Neural crest cell (in vitro differentiated cells): ENCODE measurements around the gene DMBX1. TPM values are rescaled to one million over a fixed set of nuclear protein-coding genes. Genes with fewer than 3 reads are reported as not detected.

ENCODE experiments used
- DNase-seq: peaks from one replicate; pipeline ENCODE4 v3.0.0; 2021; ENCODE audit warnings: low read depth, mixed read lengths, low spot score
- H3K27ac Mint-ChIP-seq: one replicate; pipeline ENCODE4 v1.8.0; 2021; ENCODE audit warnings: mild to moderate bottlenecking, mixed read lengths; ENCODE audit not compliant: unreplicated experiment
- H3K27me3 Mint-ChIP-seq: 2 replicates; pipeline ENCODE4 v1.8.0; 2021; ENCODE audit warnings: low read depth, mild to moderate bottlenecking, mixed read lengths
- H3K36me3 Mint-ChIP-seq: 2 replicates; pipeline ENCODE4 v1.8.0; 2021; ENCODE audit warnings: low read depth, mild to moderate bottlenecking, mixed read lengths
- H3K4me1 Mint-ChIP-seq: 2 replicates; pipeline ENCODE4 v1.8.0; 2021; ENCODE audit warnings: mixed read lengths
- H3K4me3 Mint-ChIP-seq: one replicate; pipeline ENCODE4 v1.8.0; 2021; ENCODE audit warnings: mild to moderate bottlenecking, mixed read lengths
- H3K9me3 Mint-ChIP-seq: 2 replicates; pipeline ENCODE4 v1.8.0; 2021; ENCODE audit warnings: mixed read lengths
- CTCF ChIP-seq: fragments of 200-600 bp; sonication (generic); conservative IDR thresholded peaks from 2 replicates; pipeline ENCODE4 v1.5.0; 2021; ENCODE audit warnings: antibody characterized with exemption, mild to moderate bottlenecking
- total RNA-seq: library from RNA; stranded (reverse); gene quantifications from 2 replicates; pipeline ENCODE4 v1.2.1, GENCODE V29; 2021

DMBX1 gene
- total RNA-seq, 1 donor from 2014 or later, result not detected

GRCh38 chr1:46515576-46515975 is 25.9 kb downstream of the DMBX1 start:
- no peak for TF ChIP-seq CTCF
- Mint-ChIP-seq H3K4me1 (peaks cover 9% of the 10 kb centered on the region), H3K27ac (no peak overlapping the region), H3K36me3 (no peaks in the 10 kb centered on the region), H3K27me3 (peaks cover 56% of the 10 kb centered on the region), H3K4me3 (no peak overlapping the region), H3K9me3 (no peaks in the 10 kb centered on the region)
- no peak for DNase-seq

GRCh38 chr1:46516200-46516950 is 26.7 kb downstream of the DMBX1 start:
- H3K36me3 Mint-ChIP-seq, result no peaks in the 10 kb centered on the region
- H3K4me3 Mint-ChIP-seq, result no peak overlapping the region
- H3K27ac Mint-ChIP-seq, result no peak overlapping the region
- H3K9me3 Mint-ChIP-seq, result no peaks in the 10 kb centered on the region
- DNase-seq, result no peak
- peaks cover 55% of the 10 kb centered on the region for H3K27me3 Mint-ChIP-seq
- TF ChIP-seq CTCF, result no peak
- H3K4me1 Mint-ChIP-seq, result peaks cover 12% of the 10 kb centered on the region

- Mint-ChIP-seq H3K4me1 (peaks cover 12% of the 10 kb centered on the region), H3K27me3 (peaks cover 57% of the 10 kb centered on the region), H3K9me3 (no peaks in the 10 kb centered on the region), H3K4me3 (no peak overlapping the region), H3K27ac (no peak overlapping the region), H3K36me3 (no peaks in the 10 kb centered on the region)
- no peak for DNase-seq
- no peak for TF ChIP-seq CTCF
These were observed 27.5 kb downstream of the DMBX1 start for GRCh38 chr1:46517010-46517600.

- H3K27me3 Mint-ChIP-seq, result peaks cover 57% of the 10 kb centered on the region
- DNase-seq, result no peak
- no peak overlapping the region for H3K4me3 Mint-ChIP-seq
- peaks cover 12% of the 10 kb centered on the region for H3K4me1 Mint-ChIP-seq
- no peak for TF ChIP-seq CTCF
- no peaks in the 10 kb centered on the region for H3K36me3 Mint-ChIP-seq
- H3K9me3 Mint-ChIP-seq, result no peaks in the 10 kb centered on the region
- no peak overlapping the region for H3K27ac Mint-ChIP-seq
These were observed 28.4 kb downstream of the DMBX1 start for GRCh38 chr1:46517932-46518498.

- H3K4me1 Mint-ChIP-seq, result peaks cover 12% of the 10 kb centered on the region
- TF ChIP-seq CTCF, result no peak
- no peaks in the 10 kb centered on the region for H3K36me3 Mint-ChIP-seq
- no peak overlapping the region for H3K27ac Mint-ChIP-seq
- no peak overlapping the region for H3K4me3 Mint-ChIP-seq
- H3K9me3 Mint-ChIP-seq, result no peaks in the 10 kb centered on the region
- no peak for DNase-seq
- peaks cover 59% of the 10 kb centered on the region for H3K27me3 Mint-ChIP-seq
These were observed 29.6 kb downstream of the DMBX1 start for GRCh38 chr1:46519209-46519608.
